T-helper 2 cell treated with Interferon-gamma antibody and Interleukin-4, amounts not matched to agents 5 μg/mL and 100 μg/mL, for 36 hours (primary cell): ENCODE data around the gene VASH1.
"Not testable (repeated sequence)": the region's sequence is repeated elsewhere in the genome, so short reads cannot be mapped to it uniquely, and the experiment has no call there.

Experiments used
- DNase-seq: peaks from one replicate; pipeline ENCODE4 v3.0.0; 2021; ENCODE audit warnings: low spot score
- H3K27ac Mint-ChIP-seq: one replicate; pipeline ENCODE4 v1.8.0; 2021; ENCODE audit warnings: mild to moderate bottlenecking, mixed read lengths
- H3K27me3 Mint-ChIP-seq: one replicate; pipeline ENCODE4 v1.8.0; 2021; ENCODE audit warnings: low read depth, mixed read lengths
- H3K36me3 Mint-ChIP-seq: one replicate; pipeline ENCODE4 v1.8.0; 2021; ENCODE audit warnings: low read depth, mixed read lengths
- H3K4me1 Mint-ChIP-seq: one replicate; pipeline ENCODE4 v1.8.0; 2021; ENCODE audit warnings: low read depth, mixed read lengths
- H3K4me3 Mint-ChIP-seq: one replicate; pipeline ENCODE4 v1.8.0; 2022; ENCODE audit warnings: mild to moderate bottlenecking, moderate library complexity, mixed read lengths
- H3K9me3 Mint-ChIP-seq: one replicate; pipeline ENCODE4 v1.8.0; 2021; ENCODE audit warnings: mixed read lengths

The VASH1 gene

GRCh38 chr14:76761136-76761959 lies at the start of gene VASH1:
TSS of gene VASH1 (plus strand) at chr14:76761468. CDS start at chr14:76762822, 1,354 bp downstream.
- H3K27me3 Mint-ChIP-seq: peaks cover 61% of the 10 kb centered on the region
- peak within 1 kb of the TSS; percentile 82 for H3K4me3 Mint-ChIP-seq
- DNase-seq: peak; percentile 76
- no peaks in the 10 kb centered on the region for H3K9me3 Mint-ChIP-seq
- peaks cover 9% of the 10 kb centered on the region for H3K4me1 Mint-ChIP-seq
- no peak within 1 kb of the TSS for H3K27ac Mint-ChIP-seq
- H3K36me3 Mint-ChIP-seq: no peaks in the 10 kb centered on the region

GRCh38 chr14:76713121-76713520 lies 48.1 kb upstream of the VASH1 start:
- Mint-ChIP-seq H3K4me3 (no peak overlapping the region), H3K27ac (no peak overlapping the region), H3K36me3 (no peaks in the 10 kb centered on the region), H3K9me3 (no peaks in the 10 kb centered on the region), H3K4me1 (no peaks in the 10 kb centered on the region), H3K27me3 (peaks cover 10% of the 10 kb centered on the region)
- DNase-seq: no peak

GRCh38 chr14:76714470-76714869 lies 46.8 kb upstream of the VASH1 start:
- Mint-ChIP-seq H3K27me3 (peaks cover 10% of the 10 kb centered on the region), H3K36me3 (no peaks in the 10 kb centered on the region), H3K9me3 (no peaks in the 10 kb centered on the region), H3K4me3 (no peak overlapping the region), H3K4me1 (no peaks in the 10 kb centered on the region), H3K27ac (no peak overlapping the region)
- no peak for DNase-seq

GRCh38 chr14:76715101-76715500 lies 46.2 kb upstream of the VASH1 start:
- no peak for DNase-seq

GRCh38 chr14:76715511-76716081 lies 45.7 kb upstream of the VASH1 start:
- H3K9me3 Mint-ChIP-seq: no peaks in the 10 kb centered on the region
- no peak overlapping the region for H3K4me3 Mint-ChIP-seq
- H3K27ac Mint-ChIP-seq: no peak overlapping the region
- no peaks in the 10 kb centered on the region for H3K36me3 Mint-ChIP-seq
- no peak for DNase-seq
- peaks cover 10% of the 10 kb centered on the region for H3K27me3 Mint-ChIP-seq
- H3K4me1 Mint-ChIP-seq: no peaks in the 10 kb centered on the region

More at GRCh38 chr14:76715101-76715500, 46.2 kb upstream of the VASH1 start:
- Mint-ChIP-seq H3K9me3 (no peaks in the 10 kb centered on the region), H3K27me3 (peaks cover 10% of the 10 kb centered on the region), H3K36me3 (no peaks in the 10 kb centered on the region), H3K27ac (no peak overlapping the region), H3K4me3 (no peak overlapping the region), H3K4me1 (no peaks in the 10 kb centered on the region)

- Mint-ChIP-seq H3K27me3 (peaks cover 10% of the 10 kb centered on the region), H3K36me3 (no peaks in the 10 kb centered on the region), H3K9me3 (no peaks in the 10 kb centered on the region), H3K4me3 (no peak overlapping the region), H3K27ac (no peak overlapping the region), H3K4me1 (no peaks in the 10 kb centered on the region)
- DNase-seq: no peak
Observed at GRCh38 chr14:76716285-76716684, 45.0 kb upstream of the VASH1 start.

- DNase-seq: no peak
- no peak overlapping the region for H3K4me3 Mint-ChIP-seq
- no peaks in the 10 kb centered on the region for H3K4me1 Mint-ChIP-seq
- no peaks in the 10 kb centered on the region for H3K36me3 Mint-ChIP-seq
- peaks cover 10% of the 10 kb centered on the region for H3K27me3 Mint-ChIP-seq
- H3K27ac Mint-ChIP-seq: no peak overlapping the region
- no peaks in the 10 kb centered on the region for H3K9me3 Mint-ChIP-seq
Observed at GRCh38 chr14:76717508-76718290, 43.6 kb upstream of the VASH1 start.

- DNase-seq: no peak
- no peaks in the 10 kb centered on the region for H3K9me3 Mint-ChIP-seq
- H3K4me1 Mint-ChIP-seq: no peaks in the 10 kb centered on the region
- H3K36me3 Mint-ChIP-seq: no peaks in the 10 kb centered on the region
- H3K27ac Mint-ChIP-seq: no peak overlapping the region
- H3K27me3 Mint-ChIP-seq: peaks cover 10% of the 10 kb centered on the region
- no peak overlapping the region for H3K4me3 Mint-ChIP-seq
Observed at GRCh38 chr14:76718306-76719040, 42.8 kb upstream of the VASH1 start.

GRCh38 chr14:76719666-76720065 lies 41.6 kb upstream of the VASH1 start:
- Mint-ChIP-seq H3K4me1 (no peaks in the 10 kb centered on the region), H3K4me3 (no peak overlapping the region), H3K27ac (no peak overlapping the region), H3K36me3 (no peaks in the 10 kb centered on the region), H3K9me3 (no peaks in the 10 kb centered on the region), H3K27me3 (peaks cover 13% of the 10 kb centered on the region)
- DNase-seq: no peak

- Mint-ChIP-seq H3K27ac (no peak overlapping the region), H3K27me3 (peaks cover 14% of the 10 kb centered on the region), H3K4me3 (no peak overlapping the region), H3K36me3 (no peaks in the 10 kb centered on the region), H3K9me3 (no peaks in the 10 kb centered on the region), H3K4me1 (no peaks in the 10 kb centered on the region)
- DNase-seq: no peak
Observed at GRCh38 chr14:76720382-76720813, 40.9 kb upstream of the VASH1 start.

GRCh38 chr14:76721506-76721905 lies 39.8 kb upstream of the VASH1 start:
- not testable (repeated sequence) for H3K36me3 Mint-ChIP-seq, H3K4me3 Mint-ChIP-seq, H3K27ac Mint-ChIP-seq, H3K9me3 Mint-ChIP-seq, DNase-seq, H3K4me1 Mint-ChIP-seq
- peaks cover 11% of the 10 kb centered on the region for H3K27me3 Mint-ChIP-seq

GRCh38 chr14:76724651-76725550 lies 36.4 kb upstream of the VASH1 start:
- DNase-seq: no peak
- H3K9me3 Mint-ChIP-seq: no peaks in the 10 kb centered on the region
- no peaks in the 10 kb centered on the region for H3K4me1 Mint-ChIP-seq
- no peaks in the 10 kb centered on the region for H3K36me3 Mint-ChIP-seq
- no peak overlapping the region for H3K27ac Mint-ChIP-seq
- H3K4me3 Mint-ChIP-seq: no peak overlapping the region
- peaks cover 13% of the 10 kb centered on the region for H3K27me3 Mint-ChIP-seq

GRCh38 chr14:76726551-76726970 lies 34.7 kb upstream of the VASH1 start:
- Mint-ChIP-seq H3K36me3 (no peaks in the 10 kb centered on the region), H3K4me1 (no peaks in the 10 kb centered on the region), H3K4me3 (no peak overlapping the region), H3K9me3 (no peaks in the 10 kb centered on the region), H3K27ac (no peak overlapping the region), H3K27me3 (peaks cover 16% of the 10 kb centered on the region)
- no peak for DNase-seq
